ENCODE measurements around the gene NDUFS8.

DNA sequence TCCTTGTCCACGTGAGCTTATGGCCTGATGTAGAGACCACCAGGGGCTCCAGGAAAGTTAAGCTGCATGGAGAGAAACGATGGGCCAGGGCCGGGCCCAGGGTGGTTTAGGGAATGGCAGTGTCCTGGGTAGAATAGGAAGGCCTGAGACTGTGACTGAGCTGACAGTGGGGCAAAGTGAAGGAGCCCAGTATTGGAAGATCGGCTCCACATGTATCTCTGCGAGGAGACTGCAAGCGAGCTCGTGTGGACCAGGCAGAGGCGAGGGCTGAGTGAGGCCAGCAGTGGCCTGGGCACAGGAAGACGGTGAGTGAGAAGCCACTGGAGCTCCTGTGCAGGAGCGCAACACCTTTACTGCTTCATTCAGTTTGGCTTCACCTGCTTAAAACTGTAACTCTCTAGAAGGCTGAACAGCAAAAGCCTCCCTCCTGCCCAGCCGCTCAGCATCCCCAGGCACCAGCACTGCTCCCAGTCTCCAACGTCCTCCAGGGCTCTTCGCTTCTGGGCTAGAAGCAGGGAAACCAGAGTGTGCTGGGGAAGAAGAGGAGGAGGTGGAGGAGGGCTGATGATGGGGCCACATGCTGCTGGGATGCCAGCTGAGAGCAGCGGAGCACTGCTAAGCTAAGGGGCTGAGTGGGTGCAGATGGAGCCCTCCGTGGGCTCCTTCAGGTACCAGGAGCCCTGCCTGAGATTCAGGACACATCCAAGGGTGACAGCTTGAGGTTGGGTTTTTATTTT, 21.8 kb downstream of the NDUFS8 start:
- TF ChIP-seq POLR2A (IDR thresholded peaks at IDR 0.05; ENCODE audit: low read depth, low read length) = no peak
- no peak; the same call in 1 of the 2 replicates for TF ChIP-seq POLR2AphosphoS5 (IDR thresholded peaks at IDR 0.05; ENCODE audit: low read depth, low read length)
- TF ChIP-seq TAF1 (IDR thresholded peaks at IDR 0.05; ENCODE audit: borderline replicate concordance, low read depth, low read length) = no peak
